NAMALWA (cell line): ENCODE data around the gene LMCD1.

ENCODE experiments used
- DNase-seq: peaks from one replicate; pipeline ENCODE4 v3.0.0-alpha.2; 2015; ENCODE audit warnings: low spot score

The LMCD1 gene

GRCh38 chr3:8536096-8537056 is 34.8 kb downstream of the LMCD1 start:
- DNase-seq = no peak

- no peak for DNase-seq
Observed at GRCh38 chr3:8537440-8537839, 35.8 kb downstream of the LMCD1 start.

GRCh38 chr3:8538223-8538622 is 36.6 kb downstream of the LMCD1 start:
- no peak for DNase-seq

DNA sequence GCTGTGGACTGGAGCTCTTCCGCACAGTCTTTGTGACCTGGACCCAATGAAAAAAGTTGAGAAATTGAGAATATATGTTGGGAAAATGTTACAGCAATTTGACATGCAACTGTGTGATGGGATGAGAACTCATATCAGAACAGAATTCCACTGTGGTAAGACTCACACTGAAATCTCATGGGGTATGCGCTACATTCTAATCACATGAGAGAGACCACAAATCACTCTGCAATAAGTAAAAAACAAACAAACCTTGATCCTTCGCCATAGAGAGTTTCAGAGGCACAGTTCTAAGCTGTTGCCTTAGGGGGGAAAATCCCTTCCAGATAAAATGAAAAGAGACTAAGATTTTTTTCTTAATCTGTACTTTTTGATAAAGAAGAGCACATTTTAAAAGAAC is 37.3 kb downstream of the LMCD1 start:
- DNase-seq = no peak

- DNase-seq = no peak
Observed at GRCh38 chr3:8539419-8539818, 37.8 kb downstream of the LMCD1 start.

- DNase-seq = no peak
Observed at GRCh38 chr3:8540456-8540855, 38.8 kb downstream of the LMCD1 start.

DNA sequence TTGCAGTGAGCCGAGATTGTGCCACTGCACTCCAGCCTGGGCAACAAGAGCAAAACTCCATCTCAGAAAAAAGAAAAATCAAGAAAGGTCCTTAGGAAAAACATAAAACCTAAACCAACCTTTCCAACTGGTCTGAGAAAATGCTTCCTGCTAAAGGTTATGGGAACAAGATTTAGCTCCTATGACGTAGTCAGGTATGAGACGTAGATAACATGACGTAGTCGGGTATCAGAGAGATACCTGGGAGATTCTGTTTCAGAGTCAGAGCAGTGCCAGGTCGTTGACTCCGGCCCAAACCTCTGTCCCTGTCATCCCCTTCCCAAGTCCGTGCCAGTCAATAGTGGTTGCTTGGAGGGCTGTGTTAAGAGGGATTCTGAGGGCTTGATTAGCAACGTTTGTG is 39.9 kb downstream of the LMCD1 start:
- no peak for DNase-seq

GRCh38 chr3:8542190-8543135 is 40.8 kb downstream of the LMCD1 start:
- no peak for DNase-seq

DNA sequence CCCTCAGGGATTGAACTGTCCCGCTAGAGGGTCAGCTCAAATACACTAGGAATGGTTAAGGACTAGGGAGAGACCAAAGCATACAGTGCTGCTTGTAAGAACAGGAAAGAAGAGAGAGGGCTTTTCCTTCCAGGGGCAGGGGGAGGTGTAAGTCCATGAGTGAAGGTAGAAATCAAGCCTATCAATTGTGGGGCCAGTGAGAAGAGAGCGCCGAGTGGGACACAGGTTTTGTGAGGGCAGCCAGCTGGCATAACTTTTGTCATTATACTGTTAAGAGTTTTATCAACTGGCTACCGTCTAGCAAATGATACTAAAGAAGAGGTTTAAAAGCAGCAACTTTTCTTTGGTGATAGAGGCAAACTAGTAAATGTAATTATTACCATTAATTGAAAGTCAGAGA is 45.0 kb downstream of the LMCD1 start:
- DNase-seq = no peak

DNA sequence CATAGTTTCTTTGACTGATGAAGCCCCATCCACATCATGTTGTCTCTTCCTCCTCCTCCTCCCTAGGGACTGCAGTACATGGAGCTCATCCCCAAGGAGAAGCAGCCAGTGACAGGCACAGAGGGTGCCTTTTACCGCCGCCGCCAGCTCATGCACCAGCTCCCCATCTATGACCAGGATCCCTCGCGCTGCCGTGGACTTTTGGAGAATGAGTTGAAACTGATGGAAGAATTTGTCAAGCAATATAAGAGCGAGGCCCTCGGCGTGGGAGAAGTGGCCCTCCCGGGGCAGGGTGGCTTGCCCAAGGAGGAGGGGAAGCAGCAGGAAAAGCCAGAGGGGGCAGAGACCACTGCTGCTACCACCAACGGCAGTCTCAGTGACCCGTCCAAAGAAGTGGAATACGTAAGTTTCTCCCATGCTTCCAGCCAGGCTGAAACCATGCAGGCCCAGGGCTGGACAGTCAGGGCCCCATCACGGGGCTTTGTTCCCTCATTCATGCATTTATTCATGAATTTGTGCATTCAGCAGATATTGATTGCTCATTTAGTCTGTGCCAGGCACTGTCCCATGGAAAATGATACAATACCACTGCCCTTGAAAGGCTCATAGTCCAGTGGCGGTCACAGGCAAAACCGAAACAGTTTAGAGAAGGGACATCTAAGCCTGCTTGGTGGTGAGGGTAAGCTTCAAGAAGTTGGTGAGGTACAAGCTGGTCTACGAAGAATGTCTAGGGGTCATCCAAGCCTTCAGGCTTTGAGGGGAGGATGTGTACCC is 47.1 kb downstream of the LMCD1 start:
- DNase-seq = no peak

DNA sequence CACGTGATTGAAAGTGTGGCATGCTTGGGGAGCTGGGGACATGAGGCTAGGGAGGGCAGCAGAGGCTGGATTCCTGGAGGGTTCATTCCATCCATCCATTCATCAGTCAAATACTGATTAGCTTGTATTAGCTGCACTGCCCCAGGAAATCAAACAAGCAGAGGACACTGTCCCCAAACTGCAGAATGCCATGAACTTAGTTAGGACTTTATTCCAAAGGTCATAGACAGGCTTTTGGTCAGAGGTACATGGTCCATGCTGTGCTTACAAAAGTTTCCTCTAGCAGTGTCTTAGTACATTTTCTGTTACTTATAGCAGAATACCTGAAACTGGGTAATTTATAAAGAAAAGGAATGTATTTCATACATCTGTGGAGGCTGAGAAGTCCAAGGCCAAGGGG is 47.7 kb downstream of the LMCD1 start:
- DNase-seq = no peak

DNA sequence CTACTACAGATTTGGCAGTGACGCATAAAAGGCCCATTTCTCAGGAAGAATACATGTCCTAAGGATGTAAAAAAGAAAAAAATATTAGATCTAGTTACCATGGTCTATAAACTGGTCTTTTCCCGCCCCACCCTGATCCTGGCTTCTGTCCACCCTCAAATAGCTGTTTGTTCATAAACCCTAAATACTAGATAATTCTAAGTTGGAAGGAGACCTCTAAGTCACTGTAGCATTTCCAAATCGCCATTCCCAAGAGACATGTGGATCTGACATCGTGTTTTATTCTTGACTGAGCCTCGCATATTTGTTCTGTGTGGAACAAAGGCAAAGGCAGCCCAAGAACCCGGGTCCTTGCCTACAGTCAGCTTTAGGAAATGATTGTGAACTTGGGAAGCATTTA is 49.0 kb downstream of the LMCD1 start:
- DNase-seq = no peak

DNA sequence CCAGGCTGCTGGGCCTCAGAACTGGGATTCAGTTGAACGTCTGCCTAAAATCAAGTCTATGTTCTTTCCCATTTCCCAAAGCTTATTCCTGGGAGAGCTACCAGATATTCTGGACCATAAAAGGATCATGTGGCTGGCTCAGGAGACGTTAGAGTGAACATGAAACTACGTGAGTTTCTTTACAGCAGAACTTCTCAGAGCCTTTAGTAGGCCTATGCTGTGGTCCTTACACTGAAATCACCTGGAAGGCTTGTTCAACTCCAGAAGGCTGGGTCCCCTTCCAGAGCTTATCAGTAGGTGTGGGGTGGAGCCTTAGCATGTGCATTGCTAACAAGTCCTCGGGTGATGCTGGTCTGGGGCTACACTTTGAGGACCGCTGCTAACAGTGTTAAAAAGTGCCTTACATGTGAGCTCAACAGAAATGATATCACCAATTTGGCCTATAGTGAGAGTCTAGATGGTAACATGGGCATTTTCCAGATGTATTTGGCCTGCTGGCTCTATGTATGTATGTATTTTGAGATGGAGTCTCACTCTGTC is 50.7 kb downstream of the LMCD1 start:
- DNase-seq = no peak

DNA sequence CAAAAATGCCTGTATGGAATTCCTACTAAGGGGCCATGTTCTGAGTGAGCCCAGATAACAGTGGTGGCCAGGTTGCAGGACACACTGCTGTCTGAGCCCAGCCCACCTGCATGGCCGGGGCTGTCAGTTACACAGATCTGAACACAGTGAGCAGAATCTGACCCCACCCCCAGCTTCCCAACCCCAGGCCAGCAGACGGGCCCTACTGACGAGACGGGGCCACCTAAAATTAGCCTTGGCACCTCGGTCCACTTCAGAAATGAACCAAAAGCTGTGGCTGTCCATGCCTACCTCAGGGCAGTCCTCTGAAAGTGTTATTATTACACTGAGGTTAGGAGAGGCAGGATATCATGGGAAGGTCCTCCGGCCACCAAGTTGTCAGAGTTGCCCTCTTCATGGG is 51.8 kb downstream of the LMCD1 start:
- no peak for DNase-seq

DNA sequence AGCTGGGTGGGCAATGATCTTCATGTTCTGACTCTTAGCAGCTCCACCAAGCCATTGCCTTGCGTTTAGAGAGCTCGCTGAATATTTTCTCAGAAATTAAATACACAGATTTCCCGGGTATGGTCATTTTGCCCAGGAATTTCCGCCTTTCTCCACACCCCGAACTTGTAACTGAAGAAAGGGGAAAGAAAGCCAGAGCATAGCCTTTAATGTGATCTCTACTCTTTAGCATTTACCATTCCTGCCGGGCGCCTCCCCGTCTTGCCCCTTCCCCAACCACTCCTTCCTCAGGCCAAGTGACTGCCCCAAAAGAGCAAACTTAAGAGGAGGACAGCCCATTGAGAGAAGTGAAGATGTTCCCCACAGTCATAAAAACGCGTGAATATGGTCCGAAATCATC is 53.1 kb downstream of the LMCD1 start:
- DNase-seq = no peak

GRCh38 chr3:8555113-8555661 is 53.6 kb downstream of the LMCD1 start:
- no peak for DNase-seq

- no peak for DNase-seq
Observed at GRCh38 chr3:8555725-8556472, 54.3 kb downstream of the LMCD1 start.

GRCh38 chr3:8556473-8556869 is 54.8 kb downstream of the LMCD1 start:
- no peak for DNase-seq

DNA sequence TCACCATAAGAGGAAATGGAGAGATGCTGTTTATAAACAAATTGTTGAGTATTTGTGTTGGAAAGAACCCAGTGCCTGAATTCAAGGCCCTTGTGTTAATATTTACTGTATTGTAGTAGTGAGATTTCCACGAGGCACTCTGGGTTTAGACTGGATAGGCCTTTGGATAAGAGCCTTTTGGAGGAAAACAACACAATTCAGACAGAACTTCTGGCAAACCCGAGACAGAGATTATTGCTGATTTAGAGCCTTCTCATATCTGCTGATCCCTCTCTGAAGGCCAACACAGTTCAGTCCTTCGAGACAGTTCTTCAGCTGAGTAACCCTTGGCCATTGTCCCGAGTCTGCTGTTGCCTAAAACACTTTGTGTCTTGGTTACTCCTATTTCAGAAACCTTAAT is 55.7 kb downstream of the LMCD1 start:
- no peak for DNase-seq

DNA sequence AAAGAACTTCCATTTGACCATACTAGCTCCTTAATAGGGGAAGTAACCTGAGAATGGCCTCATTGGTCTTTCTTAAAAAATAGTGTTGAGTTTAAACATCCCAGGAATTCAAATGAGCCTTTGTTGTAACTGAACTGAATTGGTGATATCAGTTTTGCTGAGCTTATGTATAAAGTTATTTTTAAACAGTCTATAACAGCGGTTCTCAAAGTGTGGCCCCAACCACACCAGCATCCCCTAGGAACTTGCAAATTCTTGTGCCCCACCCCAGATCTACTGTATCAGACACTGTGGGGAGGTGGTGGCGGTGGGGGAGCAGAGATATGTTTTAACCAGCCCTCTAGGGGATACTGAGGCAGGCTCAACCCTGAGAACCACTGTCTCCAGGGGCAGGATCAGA is 57.0 kb downstream of the LMCD1 start:
- DNase-seq = no peak

DNA sequence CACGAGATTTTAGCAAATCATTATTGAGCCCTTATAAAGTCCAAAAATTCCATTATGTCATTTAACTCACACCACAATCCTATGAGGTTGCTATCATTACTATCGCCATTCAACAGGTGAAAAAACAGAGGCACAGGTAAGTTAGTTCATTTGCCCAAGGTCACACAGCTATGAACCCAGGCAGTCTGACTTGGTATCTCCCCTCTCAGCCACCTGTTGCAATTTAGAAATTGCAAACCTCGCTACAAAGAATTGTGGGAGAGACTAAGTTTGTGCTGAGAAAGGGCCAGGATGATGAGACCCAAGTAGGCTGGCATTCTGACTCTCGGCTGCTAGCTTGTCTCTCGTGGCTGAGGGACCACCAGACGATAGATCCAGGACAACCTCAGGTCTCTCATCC is 57.7 kb downstream of the LMCD1 start:
- no peak for DNase-seq
